Superior temporal gyrus (tissue), 1 donor: Measurements from ENCODE around the gene TRPM1.

Source experiments
- DNase-seq: peaks from one replicate; pipeline ENCODE4 v3.0.0-alpha.2; 2016; ENCODE audit errors: extremely low spot score

The TRPM1 gene

GRCh38 chr15:30978328-30978727 lies 123.2 kb downstream of the TRPM1 start:
- peak; percentile 11 for DNase-seq

- no peak for DNase-seq
These were observed 127.4 kb downstream of the TRPM1 start for GRCh38 chr15:30974112-30974511.

GRCh38 chr15:30973379-30973778 lies 128.1 kb downstream of the TRPM1 start:
- DNase-seq, result peak; percentile 82

DNA sequence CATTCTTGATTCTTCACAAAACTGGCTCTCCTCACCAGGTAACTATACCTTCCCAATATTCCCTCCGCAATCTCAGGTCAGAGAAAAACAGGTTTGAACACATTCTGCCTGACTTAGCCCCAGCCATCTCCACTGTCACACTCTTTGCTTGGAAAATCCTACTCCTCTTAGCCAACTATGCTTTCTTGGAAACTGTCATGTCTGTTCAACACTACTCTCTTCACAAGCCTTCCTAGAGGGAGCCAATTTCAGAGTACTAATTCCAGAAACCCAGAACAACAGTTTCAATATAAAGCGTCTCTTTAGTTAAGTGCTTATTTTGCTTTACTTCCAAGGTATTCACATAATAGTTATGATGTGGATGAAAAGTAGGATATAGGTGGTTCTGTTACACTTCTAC lies 131.8 kb downstream of the TRPM1 start:
- DNase-seq, result no peak

DNA sequence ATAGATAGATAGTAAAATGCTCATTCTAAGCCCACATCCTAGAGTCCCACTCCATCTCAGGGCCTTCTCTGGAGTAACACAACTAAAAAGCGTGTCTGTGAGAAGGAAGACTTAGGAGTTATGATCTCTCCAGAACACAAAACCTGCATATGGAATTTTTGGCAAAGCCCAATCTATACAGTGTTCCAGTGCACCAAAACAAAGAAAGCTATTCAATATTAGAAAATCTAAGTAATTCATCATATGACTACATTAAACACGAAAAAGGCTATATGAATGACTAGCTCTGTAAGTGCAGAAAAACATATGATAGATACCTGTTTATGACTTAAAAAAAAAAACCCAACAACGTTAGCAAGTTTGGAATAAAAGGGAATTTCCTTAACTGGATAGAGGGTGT lies 137.8 kb downstream of the TRPM1 start:
- no peak for DNase-seq

- no peak for DNase-seq
These were observed 138.9 kb downstream of the TRPM1 start for GRCh38 chr15:30962659-30963058.

DNA sequence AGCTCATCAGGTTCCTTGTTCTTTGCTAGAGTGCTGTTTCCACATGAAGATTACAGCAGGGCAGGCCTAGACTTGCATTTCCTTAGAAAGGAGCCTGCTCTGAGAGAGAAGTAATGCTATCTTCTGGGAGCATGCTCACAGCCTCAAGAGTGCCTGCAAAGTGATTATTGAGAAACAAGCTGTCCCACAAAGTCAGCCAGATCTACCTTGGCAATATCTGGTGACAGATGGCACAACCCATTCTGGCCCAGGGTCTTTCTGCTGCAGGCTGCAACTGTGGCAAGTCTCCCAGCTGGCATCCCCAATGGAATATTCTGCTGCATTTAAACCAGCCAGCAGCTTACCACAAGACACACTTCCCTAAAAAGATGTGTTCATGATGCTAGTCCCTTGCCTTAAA lies 139.4 kb downstream of the TRPM1 start:
- no peak for DNase-seq

DNA sequence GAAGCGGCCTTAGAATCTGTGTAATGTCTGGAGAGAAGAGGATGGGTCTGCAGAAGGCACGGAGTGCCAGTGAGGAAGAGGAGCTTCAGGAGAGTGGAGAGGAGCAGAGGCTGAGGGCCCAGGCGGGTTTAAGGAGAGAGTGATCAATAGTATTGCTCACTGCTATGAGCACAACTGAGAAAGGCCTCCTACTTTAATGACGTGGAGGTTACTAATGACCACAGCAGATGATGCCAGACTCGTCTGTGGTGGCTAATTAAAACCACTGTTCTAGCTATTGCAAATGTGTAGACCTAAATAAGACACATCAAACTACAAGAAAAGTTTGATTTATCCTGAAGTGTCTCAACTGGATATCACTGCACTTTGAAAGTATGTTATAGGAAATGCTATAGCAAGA lies 143.3 kb downstream of the TRPM1 start:
- no peak for DNase-seq

DNA sequence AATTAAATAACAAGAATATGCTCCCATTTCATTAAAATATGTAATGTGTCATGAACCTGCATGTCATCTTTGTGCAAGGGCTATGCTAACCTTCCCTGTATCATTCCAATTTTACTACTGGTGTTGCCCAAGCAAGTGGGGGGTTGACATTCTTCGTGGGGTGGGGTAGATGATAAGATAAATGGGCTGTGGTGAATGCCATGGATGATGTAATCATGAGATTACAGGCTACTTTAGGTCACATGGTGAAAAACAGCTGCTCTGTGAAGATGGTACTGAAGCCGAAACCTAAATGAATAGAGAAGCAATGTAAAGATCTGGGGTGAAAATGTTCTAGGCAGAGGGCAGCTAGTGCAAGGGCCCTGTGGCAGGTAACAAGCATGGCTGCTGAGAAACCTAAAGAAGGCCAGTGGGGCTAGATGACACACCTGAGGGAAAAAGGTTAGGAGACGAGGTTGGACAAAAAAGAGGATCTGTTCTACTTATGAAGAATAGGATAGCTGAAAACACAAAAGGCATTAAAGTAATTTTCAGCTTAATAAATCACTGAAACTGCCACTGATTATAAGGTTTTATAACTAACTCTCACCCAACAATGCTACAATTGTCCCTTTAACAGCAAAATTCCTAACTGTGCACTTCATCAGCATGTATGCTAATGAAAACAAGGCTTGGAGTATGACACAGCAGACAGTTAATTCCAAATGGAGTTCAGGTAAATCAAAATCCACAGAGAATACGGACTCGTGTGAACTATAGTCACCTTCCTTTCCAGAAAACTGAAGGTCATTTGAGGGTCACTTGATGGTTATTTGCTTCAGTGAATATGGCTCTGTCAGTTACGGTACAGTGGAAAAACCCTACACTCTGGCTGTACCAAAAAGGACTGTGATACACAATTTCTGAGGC lies 145.1 kb downstream of the TRPM1 start:
- no peak for DNase-seq

GRCh38 chr15:30954674-30955073 lies 146.9 kb downstream of the TRPM1 start:
- DNase-seq, result no peak

DNA sequence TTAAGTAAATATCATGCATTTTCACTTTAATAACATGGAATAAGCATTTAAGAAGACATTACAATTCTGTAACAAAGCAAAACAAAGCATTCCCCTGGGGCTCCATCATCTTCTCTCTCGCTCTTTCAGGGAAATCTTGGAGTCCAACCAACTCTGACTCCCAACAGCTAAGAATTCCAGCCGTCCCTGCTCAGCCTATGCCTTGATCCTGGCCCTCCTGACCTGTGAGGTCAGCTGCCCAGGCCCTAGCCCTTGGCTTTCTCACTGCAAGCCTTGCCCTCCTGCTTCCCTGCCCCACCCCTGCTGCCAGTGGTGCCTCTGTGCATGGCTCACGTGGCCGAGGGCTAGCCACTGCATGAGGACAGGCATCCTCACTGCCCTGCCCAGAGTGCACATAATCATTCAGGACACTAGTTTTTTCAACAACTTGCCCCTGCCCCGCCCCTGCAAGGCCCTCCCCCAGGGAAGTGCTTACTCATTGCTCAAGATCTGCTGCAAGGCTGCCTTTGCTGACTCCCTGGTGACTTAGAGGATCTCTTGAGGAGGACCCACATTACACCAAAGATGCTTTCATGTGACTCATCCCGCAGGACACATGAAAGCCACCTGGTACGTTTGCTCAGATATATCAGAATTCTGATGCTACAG lies 147.7 kb downstream of the TRPM1 start:
- no peak for DNase-seq

GRCh38 chr15:30953183-30953582 lies 148.3 kb downstream of the TRPM1 start:
- no peak for DNase-seq
